DOHH2 (cell line): ENCODE measurements around the gene TM4SF1.

Source experiments
- CTCF ChIP-seq: fragments of 200-600 bp; sonication (generic); IDR thresholded peaks from one replicate; pipeline ENCODE4 v1.5.1; 2014; ENCODE audit warnings: antibody characterized with exemption, mild to moderate bottlenecking, low read depth, low read length; ENCODE audit not compliant: poor library complexity, severe bottlenecking
- EZH2phosphoT487 ChIP-seq: fragments of 200-600 bp; sonication (generic); IDR thresholded peaks from 2 replicates; pipeline ENCODE4 v1.6.1; 2017; ENCODE audit warnings: borderline replicate concordance, mild to moderate bottlenecking, antibody characterized with exemption, low read length, moderate library complexity, mixed read lengths

- TF ChIP-seq CTCF: no peak
- TF ChIP-seq EZH2phosphoT487: no peak
Observed at GRCh38 chr3:149368674-149369497, 8.6 kb downstream of the TM4SF1 start.
